GM12872 (cell line): Measurements from ENCODE around the gene KLHL29.

Experiments
- TF ChIP-seq, protein P1 (sequence below): IDR thresholded peaks from 3 replicates; pipeline ENCODE4 v1.5.1; 2011; ENCODE audit warnings: low read depth, mild to moderate bottlenecking, low read length, moderate library complexity; ENCODE audit not compliant: insufficient read depth

KLHL29 gene

DNA sequence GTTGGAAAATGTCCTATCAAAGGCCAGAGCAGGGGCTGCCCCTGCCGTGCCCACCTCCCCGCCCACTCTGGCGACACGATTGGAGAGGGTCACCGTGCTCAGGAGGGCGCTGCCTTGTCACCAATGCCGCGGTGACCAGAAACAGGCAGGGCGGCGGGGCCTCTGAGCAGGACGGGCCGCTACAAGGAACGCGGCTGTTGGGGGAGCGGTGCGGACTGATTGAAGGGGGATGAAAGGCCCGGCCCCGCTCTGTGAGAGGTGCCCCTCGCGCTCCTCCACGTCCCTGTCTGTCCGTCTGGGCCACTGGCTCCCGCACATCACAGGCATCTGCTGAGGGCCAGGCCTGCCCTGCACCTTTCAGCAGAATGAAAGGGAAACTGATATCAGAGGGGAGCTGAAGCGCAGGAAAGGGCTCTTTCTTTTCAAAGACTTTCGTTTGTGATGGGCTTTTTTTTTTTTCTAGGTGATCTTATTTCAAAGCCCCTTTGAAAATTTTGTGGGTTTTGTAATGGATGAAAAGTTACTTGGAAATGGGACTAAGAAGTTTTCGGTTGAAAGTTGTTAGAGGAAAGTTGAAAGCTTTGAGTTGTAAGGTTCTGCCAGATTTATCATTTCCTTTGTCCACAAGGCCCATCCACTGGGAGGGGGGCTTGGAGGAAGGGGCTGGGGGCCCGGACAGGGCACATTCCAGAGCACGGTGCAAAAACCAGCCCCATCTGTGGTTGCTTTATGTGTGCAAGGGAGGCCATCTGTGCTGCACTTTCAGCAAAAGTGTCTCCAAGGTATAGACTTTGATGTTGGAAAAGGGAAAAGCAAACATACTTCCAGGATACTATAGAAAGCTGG is 244.2 kb downstream of the KLHL29 start:
- TF ChIP-seq, protein P1, sequence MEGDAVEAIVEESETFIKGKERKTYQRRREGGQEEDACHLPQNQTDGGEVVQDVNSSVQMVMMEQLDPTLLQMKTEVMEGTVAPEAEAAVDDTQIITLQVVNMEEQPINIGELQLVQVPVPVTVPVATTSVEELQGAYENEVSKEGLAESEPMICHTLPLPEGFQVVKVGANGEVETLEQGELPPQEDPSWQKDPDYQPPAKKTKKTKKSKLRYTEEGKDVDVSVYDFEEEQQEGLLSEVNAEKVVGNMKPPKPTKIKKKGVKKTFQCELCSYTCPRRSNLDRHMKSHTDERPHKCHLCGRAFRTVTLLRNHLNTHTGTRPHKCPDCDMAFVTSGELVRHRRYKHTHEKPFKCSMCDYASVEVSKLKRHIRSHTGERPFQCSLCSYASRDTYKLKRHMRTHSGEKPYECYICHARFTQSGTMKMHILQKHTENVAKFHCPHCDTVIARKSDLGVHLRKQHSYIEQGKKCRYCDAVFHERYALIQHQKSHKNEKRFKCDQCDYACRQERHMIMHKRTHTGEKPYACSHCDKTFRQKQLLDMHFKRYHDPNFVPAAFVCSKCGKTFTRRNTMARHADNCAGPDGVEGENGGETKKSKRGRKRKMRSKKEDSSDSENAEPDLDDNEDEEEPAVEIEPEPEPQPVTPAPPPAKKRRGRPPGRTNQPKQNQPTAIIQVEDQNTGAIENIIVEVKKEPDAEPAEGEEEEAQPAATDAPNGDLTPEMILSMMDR = no peak

DNA sequence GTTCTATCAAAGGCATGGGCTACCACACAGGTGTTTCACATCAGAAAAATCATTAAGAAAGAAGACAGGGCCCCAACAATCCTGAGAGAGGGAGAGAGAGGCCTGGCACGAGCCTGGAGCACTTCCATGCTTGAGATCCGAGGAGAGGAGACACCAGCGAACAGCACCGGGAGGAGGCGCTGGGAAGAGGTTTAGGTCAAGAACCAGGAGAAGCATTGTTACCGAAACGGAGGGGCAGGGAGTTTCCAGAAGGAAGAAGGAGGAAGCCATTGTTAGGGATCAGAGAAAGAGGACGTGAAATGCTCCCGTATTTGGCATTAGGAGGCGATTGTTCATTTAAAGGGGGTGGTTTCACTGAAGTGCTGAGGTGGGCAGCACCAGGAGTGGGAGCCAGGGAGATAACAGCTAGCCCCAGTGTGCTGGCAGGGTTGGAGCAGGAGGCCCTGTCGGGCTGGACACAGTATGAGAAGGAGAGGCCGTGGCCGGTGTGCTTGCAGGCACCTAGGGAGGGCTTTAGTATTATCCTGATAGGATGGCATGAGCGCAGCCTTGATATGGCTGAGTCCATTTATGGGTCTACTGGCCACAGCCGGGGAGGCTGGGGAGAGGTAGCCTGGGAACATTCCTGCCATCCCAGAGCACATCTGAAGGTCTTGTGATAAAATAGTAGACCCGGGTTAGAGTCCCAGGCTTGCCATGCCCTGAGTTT is 244.9 kb downstream of the KLHL29 start:
- TF ChIP-seq, protein P1 = no peak

DNA sequence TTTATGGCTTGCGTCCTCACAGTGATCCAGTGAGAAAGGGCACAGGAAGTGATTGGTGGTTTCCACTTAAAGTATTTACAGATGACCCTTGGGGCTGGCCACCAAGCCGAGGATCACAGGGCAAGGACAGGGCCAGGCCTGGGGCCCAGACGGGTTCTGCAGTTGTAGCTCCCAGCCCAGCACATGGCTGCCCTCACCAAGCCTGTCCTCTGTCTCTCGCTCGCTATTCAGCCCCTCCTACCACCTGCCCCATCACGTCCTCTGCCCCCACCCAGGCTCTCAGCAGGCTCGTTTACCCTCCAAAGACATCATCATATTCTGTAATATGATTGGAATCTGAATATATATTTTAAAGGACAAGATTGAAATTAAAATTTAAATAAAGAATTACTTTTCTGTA is 246.0 kb downstream of the KLHL29 start:
- TF ChIP-seq, protein P1 = no peak

DNA sequence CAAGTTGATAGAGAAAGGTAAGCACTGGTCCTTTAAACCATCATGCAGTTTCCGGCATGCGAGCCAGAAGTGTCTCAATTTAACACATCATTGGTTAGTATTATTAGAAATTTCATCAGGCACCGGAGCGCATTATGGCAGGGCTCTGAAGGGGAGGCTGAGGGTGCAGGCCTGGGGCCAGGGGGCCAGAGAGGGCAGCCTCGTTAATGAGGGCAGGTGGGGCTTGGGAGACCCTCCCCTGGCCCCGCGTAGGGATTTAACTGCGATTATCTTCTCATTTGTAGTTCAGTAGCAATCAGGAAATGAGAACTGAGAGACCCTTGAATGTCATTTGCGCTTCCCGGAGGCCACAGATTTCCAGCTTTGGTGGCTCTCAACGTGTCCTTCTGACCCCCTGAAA is 246.4 kb downstream of the KLHL29 start:
- TF ChIP-seq, protein P1 = no peak

DNA sequence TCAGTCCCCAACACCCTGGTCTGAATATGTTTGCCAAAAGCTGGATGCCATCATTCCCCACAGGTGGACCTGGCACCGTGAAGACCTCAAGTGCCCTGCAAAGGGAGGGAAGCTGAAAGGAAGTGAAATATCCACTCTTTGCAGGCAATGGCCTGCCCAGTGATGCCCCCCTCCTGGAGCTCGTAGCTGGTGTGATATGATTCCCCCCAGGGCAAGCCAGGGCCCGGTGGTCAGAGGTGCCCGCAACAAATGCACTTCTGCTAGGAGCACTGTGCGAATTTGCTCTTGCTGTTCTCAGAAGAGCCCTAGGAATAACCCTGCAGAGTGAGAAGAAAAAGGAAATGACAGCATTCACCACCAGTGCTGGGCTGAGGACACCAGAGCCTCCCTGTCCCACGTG is 247.4 kb downstream of the KLHL29 start:
- TF ChIP-seq, protein P1 = no peak

DNA sequence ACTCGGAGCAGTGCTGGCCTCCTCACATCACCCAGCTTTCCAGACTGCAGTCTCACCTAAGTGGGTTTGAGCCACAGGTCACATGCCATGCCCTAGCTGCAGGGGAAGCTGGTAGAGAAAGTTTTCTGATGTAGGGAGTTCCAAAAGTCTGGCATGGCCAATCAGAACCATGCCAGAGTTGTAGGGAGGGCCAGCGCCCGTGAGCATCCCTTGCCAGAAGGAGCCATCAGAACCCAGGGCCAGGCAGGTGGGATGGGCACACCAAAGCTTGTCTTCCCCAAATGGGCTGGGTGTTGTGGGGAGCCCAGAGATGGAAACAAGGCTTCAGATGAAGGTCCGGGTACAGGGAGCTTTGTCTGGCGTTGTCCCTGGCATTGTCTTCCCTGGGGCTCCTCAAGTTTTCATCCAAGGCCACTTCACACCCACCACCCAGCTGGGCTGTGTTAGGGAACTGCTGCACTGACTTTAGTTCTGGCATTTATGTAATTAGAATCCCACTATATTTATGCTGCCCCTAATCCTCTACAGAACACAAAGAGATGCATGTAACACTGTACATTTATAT is 247.9 kb downstream of the KLHL29 start:
- TF ChIP-seq, protein P1 = no peak

DNA sequence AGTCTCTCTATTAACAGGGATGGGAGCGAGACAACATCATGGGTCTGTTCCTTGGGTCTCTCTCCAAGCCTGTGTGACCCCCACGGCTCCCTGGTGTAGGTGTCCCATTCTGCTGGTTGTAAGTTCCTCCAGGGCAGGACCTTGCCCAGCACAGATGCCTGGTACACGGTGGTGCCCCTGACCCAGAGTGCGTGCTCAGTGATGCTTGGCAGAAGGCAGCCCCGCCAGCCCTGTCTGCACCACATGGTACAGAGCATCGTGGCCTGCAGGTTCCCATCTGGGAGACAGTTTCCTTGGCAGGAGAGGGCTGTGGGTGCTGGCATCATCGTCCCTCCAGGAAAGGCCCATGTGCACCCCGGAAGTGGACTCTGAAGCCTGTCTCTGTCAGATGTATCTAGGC is 249.0 kb downstream of the KLHL29 start:
- TF ChIP-seq, protein P1 = no peak
